ELR (cell line): ENCODE measurements around the gene CHEK1.
A peak's percentile ranks its signal among the peaks of the same experiment; 100 is the strongest.
"Not testable (repeated sequence)": the region's sequence is repeated elsewhere in the genome, so short reads cannot be mapped to it uniquely, and the experiment has no call there.

Experiments
- DNase-seq: peaks from one replicate; pipeline ENCODE4 v3.0.0-alpha.2; 2015; ENCODE audit warnings: low read depth

The CHEK1 gene

GRCh38 chr11:125701018-125701610 lies 76.2 kb downstream of the CHEK1 start:
- DNase-seq: no peak

GRCh38 chr11:125701858-125702621 lies 77.1 kb downstream of the CHEK1 start:
- DNase-seq: no peak

GRCh38 chr11:125704686-125705085 lies 79.7 kb downstream of the CHEK1 start:
- not testable (repeated sequence) for DNase-seq

- peak; percentile 22 for DNase-seq
These were observed 95.8 kb downstream of the CHEK1 start for GRCh38 chr11:125720781-125721180.

- DNase-seq: peak; percentile 36
These were observed 99.2 kb downstream of the CHEK1 start for GRCh38 chr11:125724125-125724524.
